Stimulated activated CD4-positive, alpha-beta T cell treated with anti-CD3 and anti-CD28 coated beads, Interleukin-12 subunit alpha, Interleukin-12 subunit beta, amount 100 ng/mL, for 4 hours (primary cell): ENCODE data around the gene SEH1L.
A peak's percentile ranks its signal among the peaks of the same experiment; 100 is the strongest.
"Not testable (repeated sequence)": the region's sequence is repeated elsewhere in the genome, so short reads cannot be mapped to it uniquely, and the experiment has no call there.

Experiments
- DNase-seq: peaks from one replicate; pipeline ENCODE4 v3.0.0-alpha.2; 2020

SEH1L gene, protein sequence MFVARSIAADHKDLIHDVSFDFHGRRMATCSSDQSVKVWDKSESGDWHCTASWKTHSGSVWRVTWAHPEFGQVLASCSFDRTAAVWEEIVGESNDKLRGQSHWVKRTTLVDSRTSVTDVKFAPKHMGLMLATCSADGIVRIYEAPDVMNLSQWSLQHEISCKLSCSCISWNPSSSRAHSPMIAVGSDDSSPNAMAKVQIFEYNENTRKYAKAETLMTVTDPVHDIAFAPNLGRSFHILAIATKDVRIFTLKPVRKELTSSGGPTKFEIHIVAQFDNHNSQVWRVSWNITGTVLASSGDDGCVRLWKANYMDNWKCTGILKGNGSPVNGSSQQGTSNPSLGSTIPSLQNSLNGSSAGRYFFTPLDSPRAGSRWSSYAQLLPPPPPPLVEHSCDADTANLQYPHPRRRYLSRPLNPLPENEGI

DNA sequence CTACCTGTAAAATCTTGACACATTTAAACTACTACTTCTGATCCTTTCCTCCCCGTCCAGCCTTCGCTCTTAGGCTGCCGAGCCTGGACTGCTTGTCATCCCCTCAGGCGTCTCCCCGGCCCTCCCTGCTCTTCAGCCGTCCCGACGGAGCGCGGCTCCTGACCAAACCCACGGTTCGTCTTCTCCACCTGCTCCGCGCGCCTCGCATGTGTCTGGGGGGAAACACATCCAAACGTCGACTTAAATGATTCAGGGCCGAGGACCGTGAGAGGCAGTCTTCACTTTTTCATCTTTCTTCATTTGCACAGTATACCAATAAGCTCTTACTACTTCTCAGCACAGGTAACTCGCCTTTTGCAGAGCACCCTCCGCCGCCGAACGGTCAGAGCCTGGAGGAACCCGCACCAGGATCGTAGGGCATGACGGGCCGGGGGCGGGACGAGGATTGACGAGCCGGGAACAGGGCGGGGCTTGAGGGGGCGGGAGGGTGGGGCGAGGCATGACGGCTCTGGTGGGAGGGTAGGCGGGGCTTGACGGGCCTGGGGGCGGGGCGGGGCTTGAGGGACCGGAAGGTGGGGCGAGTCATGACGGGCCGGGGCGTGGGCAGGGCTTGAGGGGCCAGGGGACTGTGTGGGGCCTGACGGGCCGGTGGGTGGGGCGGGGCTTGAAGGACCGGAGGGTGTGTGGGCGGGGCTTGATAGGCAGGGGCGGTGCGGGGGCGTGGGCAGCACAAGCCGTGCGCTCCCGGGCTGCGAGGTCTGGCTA, at the start of gene SEH1L:
Gene SEH1L, plus strand, starts transcription at position 727 of the 765 bp plus-strand sequence. CDS start 111 bp downstream, outside the sequence.
- peak; percentile 100 for DNase-seq

DNA sequence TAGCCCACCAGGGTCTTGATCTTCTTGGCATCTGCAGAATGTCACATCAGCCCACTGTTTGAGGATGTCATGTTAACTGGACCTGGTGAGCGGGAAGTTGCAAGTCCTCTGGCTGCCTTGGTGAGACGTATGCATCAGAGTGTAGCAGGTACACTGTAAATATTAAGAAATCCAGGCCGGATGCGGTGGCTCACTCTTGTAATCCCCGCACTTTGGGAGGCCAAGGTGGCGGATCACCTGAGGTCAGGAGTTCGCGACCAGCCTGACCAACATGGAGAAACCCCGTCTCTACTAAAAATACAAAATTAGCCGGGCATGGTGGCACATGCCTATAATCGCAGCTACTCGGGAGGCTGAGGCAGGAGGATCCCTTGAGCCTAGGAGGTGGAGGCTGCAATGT, 46.6 kb upstream of the SEH1L start:
- DNase-seq = not testable (repeated sequence)

DNA sequence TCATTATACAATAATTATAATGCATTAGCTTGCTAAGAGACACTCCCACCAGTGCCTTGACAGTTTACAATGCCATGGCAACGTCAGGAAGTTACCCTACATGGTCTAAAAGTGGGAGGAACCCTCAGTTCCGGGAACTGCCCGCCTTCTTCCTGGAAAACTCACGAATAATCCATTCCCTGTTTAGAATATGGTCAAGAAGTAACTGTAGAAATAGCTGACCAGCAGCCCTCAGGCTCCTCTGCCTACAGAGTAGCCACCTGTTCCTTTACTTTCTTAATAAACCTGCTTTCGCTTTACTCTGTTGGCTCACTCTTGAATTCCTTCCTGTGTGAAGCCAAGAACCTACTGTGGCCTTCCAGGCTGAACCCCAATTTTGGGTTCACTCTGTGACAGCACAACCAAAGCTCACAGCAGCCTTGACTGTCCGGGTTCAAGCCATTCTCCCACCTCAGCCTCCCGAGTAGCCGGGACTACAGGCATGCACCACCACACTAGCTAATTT, 43.7 kb upstream of the SEH1L start:
- DNase-seq = peak; percentile 36

DNA sequence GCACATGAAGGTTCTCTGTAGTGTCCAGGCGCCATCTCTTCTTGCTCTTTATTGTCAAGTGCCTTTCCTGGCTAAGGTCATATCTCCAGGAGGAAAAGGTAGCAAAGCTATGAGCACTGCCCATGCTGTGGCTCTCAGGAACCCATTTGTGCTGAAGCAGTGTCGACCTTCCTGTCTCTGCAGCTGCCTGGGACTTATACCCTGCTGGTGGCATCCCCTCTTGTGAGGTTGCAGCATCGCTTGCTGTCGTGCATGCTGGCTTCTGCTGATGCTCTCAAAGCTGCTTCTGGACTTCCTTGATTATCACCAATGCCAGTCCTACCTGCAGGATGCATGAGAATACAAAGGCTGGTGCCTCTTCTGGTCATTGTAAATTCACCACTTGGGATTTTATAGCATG, 41.7 kb upstream of the SEH1L start:
- DNase-seq = no peak

DNA sequence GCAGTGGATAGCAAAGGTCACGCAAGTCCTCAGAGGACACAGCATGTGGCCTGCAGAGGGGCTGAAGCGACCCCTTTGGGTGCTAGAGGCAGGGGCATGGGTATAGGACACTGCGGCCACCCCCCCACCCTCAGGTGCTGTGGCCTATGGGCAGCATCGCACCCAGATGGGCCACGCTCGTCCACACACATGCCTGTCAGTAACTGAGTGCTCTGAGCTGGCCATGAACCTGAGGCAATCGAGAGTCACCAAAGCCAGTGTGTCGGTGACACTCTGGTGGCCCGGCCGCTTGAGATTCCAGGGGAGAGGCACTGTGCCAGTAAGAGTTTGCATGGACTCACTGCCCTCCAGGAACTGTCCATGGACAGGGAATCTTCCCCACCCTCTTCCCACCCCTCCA, 41.0 kb upstream of the SEH1L start:
- DNase-seq = no peak

DNA sequence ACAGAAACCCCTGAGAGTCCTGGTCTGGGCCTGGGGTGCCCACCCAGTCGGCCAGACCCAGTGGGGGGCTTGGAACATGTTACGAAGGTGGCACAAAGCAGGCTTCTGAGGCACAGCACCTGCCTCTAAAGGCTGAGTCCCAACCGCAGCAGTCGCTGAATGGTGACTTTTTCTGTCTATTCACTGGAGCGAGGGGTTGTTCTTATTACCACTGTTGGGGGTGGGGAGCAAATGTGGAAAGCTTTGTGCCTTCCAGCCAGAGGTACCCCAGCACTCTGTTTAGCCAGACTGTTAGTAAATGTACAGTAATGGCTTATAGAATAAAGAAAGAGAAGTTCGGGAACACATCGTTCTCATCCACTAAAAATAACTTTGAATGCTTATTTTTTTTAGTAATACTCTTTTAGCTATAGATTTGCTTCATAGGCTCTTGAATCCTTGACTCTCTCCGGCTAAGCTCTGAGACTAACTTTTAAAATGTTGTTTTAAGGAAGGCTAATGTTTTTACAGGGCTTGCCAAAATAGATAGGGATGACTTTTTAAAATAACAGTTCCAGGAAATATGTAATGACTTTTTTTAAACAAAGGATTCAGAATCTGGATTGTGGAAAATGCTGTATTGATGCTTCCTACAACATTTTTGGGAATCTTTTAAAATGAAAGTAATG, 40.4 kb upstream of the SEH1L start:
- DNase-seq = no peak

DNA sequence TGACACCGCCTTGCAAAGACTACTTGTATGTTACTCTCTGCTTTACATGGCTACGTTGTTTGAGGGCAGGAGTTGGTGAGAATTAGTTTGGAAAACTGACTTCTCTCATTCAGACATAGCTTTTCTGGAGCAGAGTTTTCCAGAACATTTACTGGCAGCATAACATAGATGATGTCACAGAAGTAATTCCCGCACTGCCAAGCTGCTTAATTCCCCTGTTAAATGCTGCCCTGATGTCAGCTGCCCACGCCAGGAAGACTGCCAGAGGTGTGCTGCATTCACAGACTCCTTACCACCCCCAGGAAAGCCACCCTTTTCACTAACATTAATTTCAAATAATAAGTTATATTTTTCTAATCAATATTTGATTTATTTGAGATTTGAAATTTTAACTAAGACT, 39.1 kb upstream of the SEH1L start:
- no peak for DNase-seq

DNA sequence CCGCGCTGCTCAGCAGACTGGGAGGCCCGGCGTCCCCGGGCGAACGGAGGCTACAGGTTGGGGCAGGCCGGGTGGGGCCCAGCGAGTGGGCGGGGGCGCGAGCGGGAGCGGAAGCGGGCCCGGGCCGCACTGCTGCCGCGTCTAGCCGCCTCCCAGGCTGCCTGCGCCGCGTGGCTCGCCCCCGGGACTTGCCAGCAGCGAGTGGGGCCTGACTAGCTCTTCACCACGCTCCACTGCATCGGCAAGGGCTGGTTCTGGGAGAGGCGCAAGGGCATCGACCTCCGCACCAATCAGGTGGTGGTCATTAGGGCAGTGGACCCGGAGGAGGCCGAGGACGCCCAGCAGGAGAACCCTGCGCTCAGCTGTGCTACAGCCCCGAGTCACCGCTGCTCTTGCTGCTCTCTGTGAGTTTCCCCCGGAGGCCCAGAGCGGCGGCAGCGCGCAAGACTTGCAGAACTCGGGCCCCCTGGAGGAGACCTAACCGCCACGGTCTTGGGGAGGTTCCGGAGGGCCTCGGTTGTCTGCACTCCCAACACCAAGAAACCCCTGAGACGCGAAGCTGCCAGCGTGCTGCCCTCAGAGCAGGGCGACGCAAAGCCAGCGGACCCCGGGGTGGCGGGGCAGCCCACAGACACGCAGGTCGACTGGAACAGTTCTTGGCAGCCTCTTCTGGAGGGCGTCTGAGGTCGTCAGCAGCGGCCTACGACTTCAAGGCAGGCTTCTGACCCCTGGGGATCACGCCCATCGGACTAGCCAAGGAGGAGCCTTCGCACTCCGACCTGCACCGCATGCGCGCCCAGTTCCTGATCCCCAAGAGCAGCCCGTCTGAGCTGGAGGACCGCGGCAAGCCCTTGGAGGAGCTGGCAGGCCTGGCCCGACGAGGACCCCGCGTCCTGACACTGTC, 36.5 kb upstream of the SEH1L start:
- DNase-seq = peak; percentile 56

DNA sequence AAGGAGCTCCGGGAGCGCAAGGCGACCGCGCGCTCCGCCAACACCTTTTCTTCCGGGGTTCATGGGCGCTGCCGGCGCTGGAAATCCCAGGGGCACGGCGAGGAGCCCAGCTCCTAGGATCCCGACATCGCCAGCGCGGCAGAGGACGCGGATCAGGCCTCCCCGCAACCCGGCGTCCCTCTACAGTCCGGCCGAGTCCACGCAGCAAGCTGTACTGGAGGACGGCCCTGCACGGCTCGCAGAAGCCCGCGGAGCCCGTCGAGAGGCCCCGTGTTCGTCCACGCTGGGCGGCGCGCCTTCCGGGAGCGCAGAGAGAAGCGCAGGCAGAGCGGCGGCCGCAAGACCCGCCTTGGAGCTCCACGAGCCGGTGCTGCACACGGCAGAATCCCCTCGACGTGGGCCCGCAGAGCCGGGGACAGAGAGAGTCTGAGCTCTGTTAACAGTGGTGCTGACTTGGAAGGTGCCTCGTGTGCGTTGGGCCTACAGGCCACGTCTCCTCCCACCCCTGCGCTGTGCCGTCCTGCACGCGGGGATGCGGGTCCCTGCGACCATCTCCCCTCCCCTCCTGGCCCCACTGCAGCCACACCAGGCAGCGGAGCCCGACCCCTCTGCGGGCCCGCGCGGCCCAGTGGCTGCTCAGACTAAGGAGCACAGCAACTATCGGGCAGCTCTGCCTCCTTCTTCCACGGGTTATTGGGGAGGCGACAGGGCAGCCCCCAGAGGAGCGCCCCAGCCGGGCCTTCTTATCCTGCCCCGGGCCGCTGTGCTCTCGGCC, 35.7 kb upstream of the SEH1L start:
- no peak for DNase-seq

DNA sequence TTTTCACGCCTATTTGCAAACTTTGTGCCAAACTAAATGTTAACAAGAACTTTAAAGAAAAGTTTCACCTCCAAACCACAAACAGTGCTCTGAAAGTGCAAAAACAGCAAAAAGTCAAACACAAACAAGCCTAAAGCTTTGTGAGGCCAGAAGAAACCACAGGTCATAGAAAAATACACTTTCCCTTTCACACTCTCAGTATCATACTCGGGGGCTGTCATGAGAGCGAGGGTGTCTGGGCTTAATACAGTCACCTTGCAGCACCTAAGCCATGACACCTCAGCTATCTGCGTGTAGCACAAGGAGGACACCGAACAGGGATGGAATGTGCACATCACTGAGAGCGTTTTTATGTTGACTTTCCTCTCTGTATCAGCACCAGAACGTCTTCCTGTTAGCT, 26.6 kb upstream of the SEH1L start:
- DNase-seq = no peak

DNA sequence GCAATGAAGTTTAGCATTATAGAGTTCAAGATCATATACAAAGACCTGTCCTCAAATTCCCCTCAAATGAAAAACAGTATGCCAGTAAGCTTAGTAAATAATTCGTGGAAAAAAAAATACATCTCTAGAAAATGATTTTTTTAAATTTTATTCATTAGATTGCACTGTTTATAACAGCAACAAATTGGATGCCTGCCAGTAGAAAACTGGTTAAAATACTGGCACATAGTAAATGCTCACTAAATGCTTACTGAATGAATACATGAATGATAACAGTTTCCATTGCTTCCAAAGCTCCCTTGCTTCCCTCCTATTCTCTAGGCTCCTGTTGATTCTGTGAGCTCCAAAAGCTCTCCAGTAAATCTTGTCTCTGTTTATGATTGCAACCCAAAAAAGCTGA, 25.5 kb upstream of the SEH1L start:
- DNase-seq = no peak

DNA sequence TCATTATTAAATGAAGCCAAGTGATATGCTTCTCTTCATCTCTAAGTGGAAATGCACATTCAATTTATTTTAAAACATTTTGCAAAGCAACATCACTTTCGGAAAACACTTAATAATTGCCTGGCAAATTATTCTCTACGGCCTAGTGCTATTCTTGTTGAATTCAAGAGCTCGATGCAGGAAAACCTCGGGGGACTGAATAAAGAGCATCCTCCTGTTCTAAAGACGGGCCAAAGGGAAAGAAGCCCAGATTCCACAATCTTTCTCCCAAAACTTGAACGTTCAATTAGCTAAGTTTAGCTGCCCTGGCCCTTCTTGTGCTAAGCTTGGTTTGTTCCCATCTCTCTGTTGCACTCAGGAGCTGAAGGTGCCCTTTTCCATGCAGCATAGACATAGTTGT, 23.2 kb upstream of the SEH1L start:
- no peak for DNase-seq

DNA sequence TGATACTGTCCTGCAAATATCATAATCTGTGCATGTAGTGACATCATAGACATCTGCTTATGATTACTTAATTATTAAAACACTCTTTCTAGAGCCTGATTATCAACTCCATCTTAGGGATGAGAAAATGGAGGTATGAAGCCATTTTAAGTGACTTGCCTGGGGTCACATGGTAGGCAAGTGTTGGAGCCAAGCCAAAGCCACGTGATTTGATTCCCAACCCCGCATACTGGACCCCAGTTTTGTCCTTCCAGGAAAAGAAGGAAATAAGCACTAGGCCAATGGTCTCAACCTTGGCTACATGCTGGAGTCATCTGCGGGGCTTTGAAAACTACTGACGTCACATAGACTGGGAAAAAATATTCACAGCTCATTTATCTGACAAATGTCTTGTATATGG, 19.6 kb upstream of the SEH1L start:
- DNase-seq = no peak

DNA sequence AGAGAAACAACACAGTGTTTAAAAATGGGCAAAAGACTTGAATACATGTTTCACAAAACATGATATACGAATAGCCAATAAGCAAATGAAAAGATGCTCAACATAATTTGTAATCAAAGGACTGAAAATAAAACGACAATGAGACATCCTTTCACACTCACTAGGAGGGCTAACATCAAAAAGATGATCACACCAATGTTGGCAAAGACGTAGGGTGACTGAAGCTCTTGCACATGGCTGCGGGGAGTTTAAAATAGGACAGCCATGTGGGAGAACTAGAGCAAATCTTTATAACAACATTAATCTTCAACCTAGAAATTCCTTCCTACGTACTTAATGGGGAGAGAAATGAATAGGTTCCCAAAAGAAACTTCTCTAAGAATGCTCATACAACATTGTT, 19.2 kb upstream of the SEH1L start:
- no peak for DNase-seq

DNA sequence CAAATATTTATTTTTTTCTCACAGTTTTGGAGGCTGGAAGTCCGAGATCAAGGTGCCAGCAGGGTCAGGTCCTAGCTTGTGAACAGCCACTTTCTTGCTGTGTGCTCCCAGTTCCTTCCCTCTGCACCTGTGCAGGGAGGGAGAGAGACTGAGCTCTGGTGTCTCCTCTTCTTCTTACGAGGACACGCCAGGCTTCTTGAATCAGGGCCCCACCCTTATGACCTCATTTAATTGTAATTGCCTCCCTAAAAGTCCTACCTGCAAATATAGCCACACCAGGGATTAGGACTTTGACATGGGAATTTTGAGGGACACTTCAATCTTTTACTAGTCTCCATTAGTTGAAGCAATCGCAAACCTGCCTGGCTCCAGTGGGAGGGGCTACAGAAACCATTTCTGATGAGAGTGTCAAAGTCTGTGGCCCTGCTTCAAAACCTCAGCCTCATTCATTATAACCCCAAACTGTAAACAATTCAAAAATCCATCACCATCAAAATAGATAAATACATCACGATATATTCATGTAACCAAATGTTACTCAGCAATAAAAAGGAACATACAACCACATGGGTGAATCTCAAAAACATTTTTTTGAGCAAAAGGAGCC, 18.2 kb upstream of the SEH1L start:
- no peak for DNase-seq

DNA sequence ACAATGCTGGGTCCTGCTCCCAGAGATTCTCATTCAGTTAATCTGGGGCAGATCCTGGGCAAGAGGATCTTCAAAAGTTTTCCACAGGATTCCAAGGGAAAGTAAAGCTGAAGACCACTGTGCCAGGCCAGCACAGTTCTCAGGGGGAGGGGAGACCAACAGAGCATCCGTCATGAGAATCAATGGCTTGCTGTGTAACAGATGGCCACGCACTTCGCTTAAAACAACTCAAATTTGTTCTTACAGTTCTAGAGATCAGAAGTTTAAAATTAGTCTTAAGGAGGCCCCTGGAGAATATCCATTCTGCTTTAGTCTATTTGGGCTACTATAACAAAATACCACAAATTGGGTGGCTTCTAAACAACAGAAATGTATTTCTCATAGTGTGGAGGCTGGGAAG, 17.4 kb upstream of the SEH1L start:
- DNase-seq = no peak

DNA sequence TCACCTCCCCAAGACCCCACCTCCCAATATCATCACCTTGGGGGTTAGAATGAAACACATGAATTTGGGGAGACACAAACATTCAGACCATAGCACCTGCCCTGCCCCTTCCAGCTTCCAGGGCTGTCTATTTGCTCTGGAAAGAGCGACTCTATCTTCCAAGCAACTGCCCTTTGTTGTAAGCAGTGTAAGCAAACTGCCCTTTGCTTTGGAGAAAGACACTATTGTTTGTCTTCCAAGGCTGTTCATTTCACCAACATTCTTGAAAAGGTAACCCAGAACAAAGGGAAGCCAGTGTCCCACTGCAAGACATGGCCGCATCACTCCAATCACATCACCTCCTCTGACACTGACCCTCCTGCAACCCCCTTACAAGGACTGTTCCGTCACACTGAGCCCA, 16.9 kb upstream of the SEH1L start:
- DNase-seq = no peak

DNA sequence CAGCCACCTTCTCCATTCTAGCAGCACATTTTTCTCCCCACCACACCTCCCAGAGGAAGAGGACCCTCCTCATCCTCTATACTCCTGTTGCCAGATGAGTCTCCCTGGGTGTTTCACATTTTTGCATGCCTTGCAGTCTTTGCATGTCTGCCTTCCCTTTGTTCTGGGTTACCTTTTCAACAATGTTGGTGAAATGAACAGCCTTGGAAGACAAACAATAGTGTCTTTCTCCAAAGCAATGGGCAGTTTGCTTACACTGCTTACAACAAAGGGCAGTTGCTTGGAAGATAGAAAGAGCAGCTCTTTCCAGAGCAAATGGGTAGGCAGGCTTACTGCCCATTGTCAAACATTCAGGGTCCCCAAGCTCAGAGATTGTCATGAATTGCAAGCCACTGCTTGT, 14.5 kb upstream of the SEH1L start:
- DNase-seq = no peak

DNA sequence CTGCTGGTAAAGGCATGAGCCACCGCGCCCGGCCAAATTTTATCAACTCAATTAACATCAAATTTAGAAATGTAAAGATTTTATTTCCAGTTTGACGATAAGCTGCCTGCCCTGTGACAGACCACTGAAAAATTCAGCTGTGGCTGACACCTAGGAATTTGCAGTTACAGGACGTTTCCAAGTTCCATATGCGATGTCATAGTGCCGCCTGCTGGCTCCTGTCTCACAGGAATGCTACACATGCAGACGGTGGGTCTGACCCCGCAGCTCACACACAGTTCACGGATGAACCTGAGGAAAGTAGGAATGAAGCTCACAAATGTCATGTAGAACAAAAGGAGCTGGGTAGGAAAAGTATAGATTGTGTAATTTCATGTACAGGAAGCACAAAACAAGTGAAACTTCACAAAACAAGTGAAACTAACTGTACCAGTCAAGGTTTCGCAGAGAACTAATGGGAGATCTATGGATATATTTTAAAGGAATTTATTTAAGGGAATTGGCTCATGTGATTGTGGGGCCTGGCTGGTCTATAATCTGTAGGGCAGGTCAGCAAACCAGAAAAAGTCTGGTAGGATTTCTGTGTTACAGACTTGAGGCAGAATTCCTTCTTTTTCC, 13.2 kb upstream of the SEH1L start:
- DNase-seq = peak; percentile 70

DNA sequence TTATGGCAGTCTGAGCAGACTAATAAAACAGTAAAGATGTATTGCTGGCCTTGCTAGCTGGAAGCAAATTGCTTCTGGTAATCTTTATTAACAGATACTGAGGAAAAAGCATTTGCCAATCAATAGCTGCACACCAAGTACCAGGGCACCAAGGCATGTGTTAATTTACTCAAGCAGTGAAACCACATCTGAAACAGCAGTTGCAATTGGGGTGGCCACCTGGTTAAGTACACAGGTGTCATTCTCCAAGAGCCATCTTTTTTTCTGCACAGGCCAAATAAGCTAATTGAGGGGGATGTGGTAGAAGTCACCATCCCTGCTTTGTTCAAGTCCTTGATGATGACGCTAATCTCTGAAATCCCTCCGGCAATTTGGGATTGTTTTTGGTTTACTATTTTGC, 8.6 kb upstream of the SEH1L start:
- no peak for DNase-seq

DNA sequence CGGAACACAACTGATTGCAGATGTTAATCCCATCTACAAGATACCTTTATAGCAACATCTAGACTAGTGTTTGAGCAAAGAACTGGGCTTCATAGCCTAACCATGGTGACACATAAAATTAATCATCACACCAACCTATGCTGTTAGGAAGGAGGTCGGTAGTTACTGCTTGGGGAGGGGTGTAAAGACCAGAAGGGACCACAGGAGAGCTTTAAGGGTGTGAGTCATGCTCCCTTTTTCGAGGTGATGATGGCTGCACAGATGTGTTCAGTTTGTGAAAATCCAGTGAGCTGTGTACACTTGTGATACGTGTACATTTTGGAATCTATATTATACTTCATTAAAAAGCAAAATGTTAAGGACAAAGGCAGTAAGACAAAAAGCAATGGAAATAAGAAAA, 4.6 kb upstream of the SEH1L start:
- no peak for DNase-seq
